Sigmoid colon (tissue), 3 donors: ENCODE measurements around the gene SGSM1.

Experiments used
- POLR2A ChIP-seq, 2 donors: fragments of 450-650 bp; IDR thresholded peaks; one replicate each; pipeline ENCODE4 v1.6.1; 2016; ENCODE audit warnings: antibody characterized with exemption in 2 of 2, mild to moderate bottlenecking in 2 of 2, moderate library complexity in 2 of 2
- TF ChIP-seq, protein P1 (sequence below), 4 experiments: fragments of 450-650 bp in 3 of 4; fragments of 200-600 bp in 1 of 4; IDR thresholded peaks; one replicate each; pipeline ENCODE4 v1.5.1; 2016 to 2019; ENCODE audit warnings: antibody characterized with exemption in 4 of 4, mild to moderate bottlenecking in 3 of 4, moderate library complexity in 2 of 4

DNA sequence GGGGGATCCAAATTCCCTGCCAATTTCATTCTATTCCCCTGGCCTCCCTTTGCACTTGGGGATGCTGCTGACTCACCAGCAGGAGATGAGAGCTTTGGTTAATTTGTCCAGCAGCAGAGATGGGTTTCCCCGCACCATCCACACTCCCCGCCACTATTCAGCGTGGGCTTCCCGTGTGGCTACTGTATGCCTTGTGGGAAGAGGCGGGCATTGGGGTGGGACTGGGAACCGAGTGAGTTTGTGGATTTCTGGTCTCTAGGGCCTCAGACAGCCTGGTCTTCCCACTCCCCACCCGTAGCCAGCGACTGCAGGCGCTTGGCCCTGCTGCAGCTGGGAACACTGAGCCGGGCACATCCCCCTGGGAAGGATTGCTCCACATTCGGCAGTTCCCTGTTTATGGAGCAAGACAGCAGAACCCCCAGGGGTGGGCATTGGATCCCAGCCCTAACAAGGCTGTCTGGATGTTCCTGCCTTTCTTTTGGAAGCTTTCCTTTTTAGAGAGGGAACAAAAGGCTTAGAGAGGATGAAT is 169.9 kb downstream of the SGSM1 start:
- no peak for TF ChIP-seq POLR2A (IDR thresholded peaks at IDR 0.05)
- TF ChIP-seq, protein P1, sequence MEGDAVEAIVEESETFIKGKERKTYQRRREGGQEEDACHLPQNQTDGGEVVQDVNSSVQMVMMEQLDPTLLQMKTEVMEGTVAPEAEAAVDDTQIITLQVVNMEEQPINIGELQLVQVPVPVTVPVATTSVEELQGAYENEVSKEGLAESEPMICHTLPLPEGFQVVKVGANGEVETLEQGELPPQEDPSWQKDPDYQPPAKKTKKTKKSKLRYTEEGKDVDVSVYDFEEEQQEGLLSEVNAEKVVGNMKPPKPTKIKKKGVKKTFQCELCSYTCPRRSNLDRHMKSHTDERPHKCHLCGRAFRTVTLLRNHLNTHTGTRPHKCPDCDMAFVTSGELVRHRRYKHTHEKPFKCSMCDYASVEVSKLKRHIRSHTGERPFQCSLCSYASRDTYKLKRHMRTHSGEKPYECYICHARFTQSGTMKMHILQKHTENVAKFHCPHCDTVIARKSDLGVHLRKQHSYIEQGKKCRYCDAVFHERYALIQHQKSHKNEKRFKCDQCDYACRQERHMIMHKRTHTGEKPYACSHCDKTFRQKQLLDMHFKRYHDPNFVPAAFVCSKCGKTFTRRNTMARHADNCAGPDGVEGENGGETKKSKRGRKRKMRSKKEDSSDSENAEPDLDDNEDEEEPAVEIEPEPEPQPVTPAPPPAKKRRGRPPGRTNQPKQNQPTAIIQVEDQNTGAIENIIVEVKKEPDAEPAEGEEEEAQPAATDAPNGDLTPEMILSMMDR (IDR thresholded peaks at IDR 0.05) = no peak
